A549 treated with dexamethasone at 1 μM for 4 hours (cell line): ENCODE data around the gene OR5A1. TPM values are rescaled to one million over a fixed set of nuclear protein-coding genes. Genes with fewer than 3 reads are reported as not detected.

Experiments
- total RNA-seq: library from RNA; stranded (reverse); fragments of 200-300 nt; extraction: Qiagen RNA extraction; gene quantifications from 5 replicates; pipeline ENCODE4 v1.2.3, GENCODE V29; 2022

The OR5A1 gene
- not detected in 5 replicates for total RNA-seq

GRCh38 chr11:59436169-59436568 is at the start of gene OR5A1:
TSS of gene OR5A1 (plus strand) at chr11:59436469. CDS start at chr11:59443169, 6,700 bp downstream.

GRCh38 chr11:59426361-59427067 is 9.8 kb upstream of the OR5A1 start, which contains the start of gene OR5A2:
TSS of gene OR5A2 (minus strand) at chr11:59426413. CDS start at chr11:59422953, 3,460 bp downstream.

GRCh38 chr11:59456661-59457060 is 20.4 kb downstream of the OR5A1 start, which contains the start of gene OR4D6:
TSS of gene OR4D6 (plus strand) at chr11:59456961. CDS start at chr11:59456961, 0 bp downstream.

GRCh38 chr11:59473015-59473414 is 36.7 kb downstream of the OR5A1 start, which contains the start of gene OR4D10:
TSS of gene OR4D10 (plus strand) at chr11:59473315. CDS start at chr11:59477430, 4,115 bp downstream.

Other genes starting within 250 kb of the OR5A1 start
- not detected in 5 replicates for gene MPEG1, start 223.5 kb upstream of the OR5A1 start, total RNA-seq
- not detected in 5 replicates for gene OR5AN1, start 77.6 kb upstream of the OR5A1 start, total RNA-seq
- gene OR5A2, start 10.1 kb upstream of the OR5A1 start, total RNA-seq: not detected in 5 replicates
- gene OR4D6, start 20.5 kb downstream of the OR5A1 start, total RNA-seq: not detected in 5 replicates
- not detected in 5 replicates for gene OR4D10, start 36.8 kb downstream of the OR5A1 start, total RNA-seq
- not detected in 5 replicates for gene OR4D11, start 67.1 kb downstream of the OR5A1 start, total RNA-seq
- not detected in 5 replicates for gene OR4D9, start 75.1 kb downstream of the OR5A1 start, total RNA-seq
- 29.6 to 38.8 TPM (median 34.0 TPM) in 5 replicates for gene OSBP, start 179.3 kb downstream of the OR5A1 start, total RNA-seq
- gene PATL1, start 232.6 kb downstream of the OR5A1 start, total RNA-seq: 44.5 to 55.4 TPM (median 52.3 TPM) in 5 replicates